ENCODE results near the gene CLNK.
"Not testable (repeated sequence)": the region's sequence is repeated elsewhere in the genome, so short reads cannot be mapped to it uniquely, and the experiment has no call there.

Gene CLNK

GRCh38 chr4:10664408-10664807, 20.2 kb downstream of the CLNK start:
- DNase-seq (ENCODE audit: low read depth in 2 of 2) = no peak

- DNase-seq (ENCODE audit: low read depth in 2 of 2) = no peak
Measured at GRCh38 chr4:10662937-10663336, 21.6 kb downstream of the CLNK start.

GRCh38 chr4:10661047-10661446, 23.5 kb downstream of the CLNK start:
- DNase-seq (ENCODE audit: low read depth in 2 of 2) = no peak

GRCh38 chr4:10659251-10659650, 25.3 kb downstream of the CLNK start:
- DNase-seq (ENCODE audit: low read depth in 2 of 2) = no peak

- no peak for DNase-seq (ENCODE audit: low read depth in 2 of 2)
Measured at GRCh38 chr4:10656988-10657387, 27.6 kb downstream of the CLNK start.

- no peak for DNase-seq (ENCODE audit: low read depth in 2 of 2)
Measured at GRCh38 chr4:10656420-10656819, 28.1 kb downstream of the CLNK start.

- no peak for DNase-seq (ENCODE audit: low read depth in 2 of 2)
Measured at GRCh38 chr4:10655968-10656367, 28.6 kb downstream of the CLNK start.

- no peak for DNase-seq (ENCODE audit: low read depth in 2 of 2)
Measured at GRCh38 chr4:10648479-10648878, 36.1 kb downstream of the CLNK start.

GRCh38 chr4:10647846-10648245, 36.7 kb downstream of the CLNK start:
- DNase-seq (ENCODE audit: low read depth in 2 of 2) = no peak

GRCh38 chr4:10643600-10644425, 40.8 kb downstream of the CLNK start:
- no peak for DNase-seq (ENCODE audit: low read depth in 2 of 2)

- DNase-seq (ENCODE audit: low read depth in 2 of 2) = no peak
Measured at GRCh38 chr4:10640561-10641201, 43.9 kb downstream of the CLNK start.

- no peak for DNase-seq (ENCODE audit: low read depth in 2 of 2)
Measured at GRCh38 chr4:10639664-10640063, 44.9 kb downstream of the CLNK start.

- no peak for DNase-seq (ENCODE audit: low read depth in 2 of 2)
Measured at GRCh38 chr4:10639100-10639499, 45.5 kb downstream of the CLNK start.

GRCh38 chr4:10635091-10635490, 49.5 kb downstream of the CLNK start:
- no peak for DNase-seq (ENCODE audit: low read depth in 2 of 2)

- no peak for DNase-seq (ENCODE audit: low read depth in 2 of 2)
Measured at GRCh38 chr4:10629394-10629793, 55.2 kb downstream of the CLNK start.

GRCh38 chr4:10625131-10625530, 59.4 kb downstream of the CLNK start:
- no peak for DNase-seq (ENCODE audit: low read depth in 2 of 2)

GRCh38 chr4:10623862-10624261, 60.7 kb downstream of the CLNK start:
- no peak for DNase-seq (ENCODE audit: low read depth in 2 of 2)

GRCh38 chr4:10623241-10623640, 61.3 kb downstream of the CLNK start:
- DNase-seq (ENCODE audit: low read depth in 2 of 2) = no peak

GRCh38 chr4:10622728-10623127, 61.8 kb downstream of the CLNK start:
- DNase-seq (ENCODE audit: low read depth in 2 of 2) = no peak

GRCh38 chr4:10620935-10621488, 63.6 kb downstream of the CLNK start:
- no peak for DNase-seq (ENCODE audit: low read depth in 2 of 2)

GRCh38 chr4:10619855-10620254, 64.7 kb downstream of the CLNK start:
- DNase-seq (ENCODE audit: low read depth in 2 of 2) = no peak

GRCh38 chr4:10619220-10619619, 65.3 kb downstream of the CLNK start:
- no peak for DNase-seq (ENCODE audit: low read depth in 2 of 2)

- DNase-seq (ENCODE audit: low read depth in 2 of 2) = not testable (repeated sequence)
Measured at GRCh38 chr4:10614926-10615325, 69.6 kb downstream of the CLNK start.
